ENCODE measurements around the gene KLK2. TPM values are rescaled to one million over a fixed set of nuclear protein-coding genes. Genes with fewer than 3 reads are reported as not detected.
A peak's percentile ranks its signal among the peaks of the same experiment; 100 is the strongest.

KLK2 gene
- total RNA-seq (10 to 100 TPM; 19.3 to 38.3 TPM), polyA plus RNA-seq (ENCODE audit: insufficient read depth, low read depth, low replicate concordance) (30.7 TPM)
- long read RNA-seq, donor 1 = 0 reads
- long read RNA-seq, donor 2 = 0 reads

DNA sequence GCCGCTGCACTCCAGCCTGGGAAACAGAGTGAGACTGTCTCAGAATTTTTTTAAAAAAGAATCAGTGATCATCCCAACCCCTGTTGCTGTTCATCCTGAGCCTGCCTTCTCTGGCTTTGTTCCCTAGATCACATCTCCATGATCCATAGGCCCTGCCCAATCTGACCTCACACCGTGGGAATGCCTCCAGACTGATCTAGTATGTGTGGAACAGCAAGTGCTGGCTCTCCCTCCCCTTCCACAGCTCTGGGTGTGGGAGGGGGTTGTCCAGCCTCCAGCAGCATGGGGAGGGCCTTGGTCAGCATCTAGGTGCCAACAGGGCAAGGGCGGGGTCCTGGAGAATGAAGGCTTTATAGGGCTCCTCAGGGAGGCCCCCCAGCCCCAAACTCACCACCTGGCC lies at the start of gene KLK2:
Gene KLK2, plus strand, starts transcription at position 384 of the 400 bp plus-strand sequence. CDS start 35 bp downstream, outside the sequence.
- H3K9me3 ChIP-seq = no peaks in the 10 kb centered on the region
- no peak within 1 kb of the TSS for H3K27ac ChIP-seq
- TF ChIP-seq, protein P1, sequence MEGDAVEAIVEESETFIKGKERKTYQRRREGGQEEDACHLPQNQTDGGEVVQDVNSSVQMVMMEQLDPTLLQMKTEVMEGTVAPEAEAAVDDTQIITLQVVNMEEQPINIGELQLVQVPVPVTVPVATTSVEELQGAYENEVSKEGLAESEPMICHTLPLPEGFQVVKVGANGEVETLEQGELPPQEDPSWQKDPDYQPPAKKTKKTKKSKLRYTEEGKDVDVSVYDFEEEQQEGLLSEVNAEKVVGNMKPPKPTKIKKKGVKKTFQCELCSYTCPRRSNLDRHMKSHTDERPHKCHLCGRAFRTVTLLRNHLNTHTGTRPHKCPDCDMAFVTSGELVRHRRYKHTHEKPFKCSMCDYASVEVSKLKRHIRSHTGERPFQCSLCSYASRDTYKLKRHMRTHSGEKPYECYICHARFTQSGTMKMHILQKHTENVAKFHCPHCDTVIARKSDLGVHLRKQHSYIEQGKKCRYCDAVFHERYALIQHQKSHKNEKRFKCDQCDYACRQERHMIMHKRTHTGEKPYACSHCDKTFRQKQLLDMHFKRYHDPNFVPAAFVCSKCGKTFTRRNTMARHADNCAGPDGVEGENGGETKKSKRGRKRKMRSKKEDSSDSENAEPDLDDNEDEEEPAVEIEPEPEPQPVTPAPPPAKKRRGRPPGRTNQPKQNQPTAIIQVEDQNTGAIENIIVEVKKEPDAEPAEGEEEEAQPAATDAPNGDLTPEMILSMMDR (IDR thresholded peaks at IDR 0.05) = no peak
- TF ChIP-seq POLR2A (IDR thresholded peaks at IDR 0.05) = no peak
- WGBS, 2 donors = 68 to 74% methylated on average over 3 of the region's 3 CpGs
- no peaks in the 10 kb centered on the region for H3K4me1 ChIP-seq
- no peak within 1 kb of the TSS for H3K4me3 ChIP-seq
- intact Hi-C loops (cut with DNase I; ENCODE audit: low total_unique reads) = no loop called here
- no peak for DNase-seq
- no peaks in the 10 kb centered on the region for H3K27me3 ChIP-seq
- no peaks in the 10 kb centered on the region for H3K36me3 ChIP-seq (ENCODE audit: low read depth, missing control alignments)

DNA sequence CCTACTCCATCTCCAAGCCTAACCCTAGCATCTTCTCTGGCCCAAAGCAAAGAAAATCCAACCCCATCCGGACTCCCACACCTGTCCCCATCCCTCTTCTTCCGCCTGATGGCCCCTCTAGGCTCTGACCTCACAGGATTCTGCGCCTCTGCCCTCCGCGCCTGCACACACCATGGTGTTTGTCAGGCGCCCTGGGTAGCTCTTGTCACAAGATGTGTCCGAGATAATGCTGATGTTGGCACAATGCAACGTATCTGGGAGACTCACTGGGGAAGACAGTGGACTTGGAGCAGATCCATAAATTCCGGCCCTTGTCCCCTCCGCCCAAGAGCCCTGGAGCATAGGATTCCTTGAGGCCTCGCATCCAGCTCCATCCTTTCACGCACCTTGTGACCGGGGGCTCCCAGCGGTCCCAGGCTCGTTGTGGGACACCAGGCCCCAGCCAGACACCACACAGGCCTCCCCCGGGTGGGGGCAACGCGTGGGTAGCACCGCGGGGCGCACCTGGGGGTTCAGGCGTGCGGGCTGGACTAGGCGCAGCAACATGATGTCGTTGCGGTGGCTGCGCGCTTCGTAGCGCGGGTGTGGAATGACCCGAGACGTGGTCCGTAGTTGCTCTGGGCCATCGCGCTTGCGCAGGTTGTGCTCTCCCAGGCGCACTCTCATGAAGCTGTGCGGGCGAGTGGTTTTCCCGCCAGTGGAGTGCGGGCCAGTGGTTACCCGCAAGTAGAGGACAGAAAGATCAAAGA lies 46.6 kb upstream of the KLK2 start:
- H3K36me3 ChIP-seq (ENCODE audit: low read depth, missing control alignments) = no peaks in the 10 kb centered on the region
- DNase-seq = peak; percentile 56
- 57 to 63% methylated on average over 19 to 43 of the region's 43 CpGs for WGBS, 2 donors

DNA sequence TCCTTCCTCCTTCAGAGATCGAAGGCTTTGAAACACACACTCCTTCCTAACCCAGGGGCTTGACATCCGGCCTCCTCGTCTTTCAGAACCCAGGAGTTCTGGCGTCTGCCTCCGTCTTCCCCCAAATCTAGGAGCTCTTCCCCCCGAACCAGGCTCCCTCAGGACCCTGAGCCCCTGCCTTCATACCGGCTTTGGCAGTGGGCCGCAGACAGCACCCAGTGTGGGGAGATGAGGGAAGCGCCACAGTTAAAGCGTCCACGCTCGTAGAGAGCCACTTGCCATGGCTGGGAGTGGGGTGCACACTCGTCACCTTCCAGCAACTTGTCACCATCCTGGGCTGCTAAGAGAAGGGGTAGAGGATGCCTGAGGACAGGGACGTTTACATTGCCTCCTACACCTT lies 45.8 kb upstream of the KLK2 start:
- no peaks in the 10 kb centered on the region for H3K4me1 ChIP-seq
- H3K9me3 ChIP-seq = no peaks in the 10 kb centered on the region
- H3K27ac ChIP-seq = no peak overlapping the region
- intact Hi-C loops (cut with DNase I; ENCODE audit: low total_unique reads) = no loop called here
- TF ChIP-seq, protein P1 (IDR thresholded peaks at IDR 0.05) = no peak
- TF ChIP-seq POLR2A (IDR thresholded peaks at IDR 0.05) = no peak
- 70 to 76% methylated on average over 14 of the region's 14 CpGs for WGBS, 2 donors
- DNase-seq = no peak
- H3K4me3 ChIP-seq = peak overlapping the region; percentile 24 to 32
- H3K36me3 ChIP-seq (ENCODE audit: low read depth, missing control alignments) = no peaks in the 10 kb centered on the region
- H3K27me3 ChIP-seq = no peaks in the 10 kb centered on the region

More for the DNA sequence above, 46.6 kb upstream of the KLK2 start:
- TF ChIP-seq, protein P1 (IDR thresholded peaks at IDR 0.05) = no peak
- TF ChIP-seq POLR2A (IDR thresholded peaks at IDR 0.05) = no peak
- peak overlapping the region; percentile 24 to 32 for H3K4me3 ChIP-seq
- H3K27ac ChIP-seq = no peak overlapping the region
- H3K4me1 ChIP-seq = no peaks in the 10 kb centered on the region
- H3K27me3 ChIP-seq = no peaks in the 10 kb centered on the region
- intact Hi-C loops (cut with DNase I; ENCODE audit: low total_unique reads) = no loop called here
- no peaks in the 10 kb centered on the region for H3K9me3 ChIP-seq

DNA sequence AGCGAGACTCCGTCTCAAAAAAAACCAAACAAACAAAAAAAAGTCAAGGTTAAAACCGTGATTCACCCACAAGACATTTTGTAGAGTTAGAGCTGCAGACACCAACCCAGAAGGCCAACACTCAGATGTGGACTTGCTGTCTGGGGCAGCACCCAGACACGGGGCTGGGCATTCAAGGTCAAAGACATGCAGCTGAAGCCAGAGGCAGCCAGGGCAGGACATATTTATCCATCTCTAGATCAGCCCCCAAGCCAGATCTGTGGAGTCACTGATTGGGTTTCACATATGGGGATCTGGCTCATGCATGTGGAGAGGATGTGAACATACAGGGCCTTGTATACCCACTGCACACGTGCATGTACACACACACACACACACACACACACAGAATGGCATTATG lies 43.4 kb upstream of the KLK2 start:
- no peaks in the 10 kb centered on the region for H3K27me3 ChIP-seq
- H3K9me3 ChIP-seq = no peaks in the 10 kb centered on the region
- H3K4me1 ChIP-seq = no peaks in the 10 kb centered on the region
- H3K27ac ChIP-seq = no peak overlapping the region
- 38 to 42% methylated on average over 5 of the region's 5 CpGs for WGBS, 2 donors
- no peak overlapping the region for H3K4me3 ChIP-seq
- no peak for TF ChIP-seq POLR2A (IDR thresholded peaks at IDR 0.05)
- TF ChIP-seq, protein P1 (IDR thresholded peaks at IDR 0.05) = no peak
- H3K36me3 ChIP-seq (ENCODE audit: low read depth, missing control alignments) = no peaks in the 10 kb centered on the region
- intact Hi-C loops (cut with DNase I; ENCODE audit: low total_unique reads) = no loop called here
- DNase-seq = no peak
